ENCODE data around the gene SCAMP5. TPM values are rescaled to one million over a fixed set of nuclear protein-coding genes. Genes with fewer than 3 reads are reported as not detected.

The SCAMP5 gene
- total and polyA plus RNA-seq, 2 of the 13 experiments (the other 11 are each of a cell fraction or from before 2014, with no cell fraction given) = 34.3 to 49.0 TPM

GRCh38 chr15:75042730-75043508 lies 47.6 kb downstream of the SCAMP5 start (continued):
- TF ChIP-seq ZMYM3 (CRISPR knock-in tag; IDR thresholded peaks at IDR 0.05) (peak; percentile 45; the same call in 1 of the 2 replicates), KDM3A (CRISPR knock-in tag; IDR thresholded peaks at IDR 0.05; ENCODE audit: low read depth) (peak; percentile 24; the same call in 1 of the 2 replicates), HDAC2 (CRISPR knock-in tag; IDR thresholded peaks at IDR 0.05) (peak; percentile 92), ZNF550 (CRISPR knock-in tag; IDR thresholded peaks at IDR 0.05; ENCODE audit: borderline replicate concordance) (no peak), ZNF547 (CRISPR knock-in tag; IDR thresholded peaks at IDR 0.05) (no peak), ZSCAN29 (CRISPR knock-in tag; conservative IDR thresholded peaks at IDR 0.05) (no peak), PRDM15 (CRISPR knock-in tag; IDR thresholded peaks at IDR 0.05) (no peak), RORA (CRISPR knock-in tag; IDR thresholded peaks at IDR 0.05) (no peak), ZNF512 (CRISPR knock-in tag; IDR thresholded peaks at IDR 0.05) (no peak), ZNF292 (CRISPR knock-in tag; IDR thresholded peaks at IDR 0.05; ENCODE audit: borderline replicate concordance, low read depth) (peak; percentile 88), ZNF160 (CRISPR knock-in tag; IDR thresholded peaks at IDR 0.05) (no peak), POLR2AphosphoS2 (IDR thresholded peaks at IDR 0.05; ENCODE audit: low read depth, low read length) (no peak), HMG20B (CRISPR knock-in tag; conservative IDR thresholded peaks at IDR 0.05) (0 out of 2 replicates have a peak, but pooled peaks have one; percentile 21), ZNF549 (CRISPR knock-in tag; IDR thresholded peaks at IDR 0.05) (no peak)
- TF ChIP-seq, protein P1, sequence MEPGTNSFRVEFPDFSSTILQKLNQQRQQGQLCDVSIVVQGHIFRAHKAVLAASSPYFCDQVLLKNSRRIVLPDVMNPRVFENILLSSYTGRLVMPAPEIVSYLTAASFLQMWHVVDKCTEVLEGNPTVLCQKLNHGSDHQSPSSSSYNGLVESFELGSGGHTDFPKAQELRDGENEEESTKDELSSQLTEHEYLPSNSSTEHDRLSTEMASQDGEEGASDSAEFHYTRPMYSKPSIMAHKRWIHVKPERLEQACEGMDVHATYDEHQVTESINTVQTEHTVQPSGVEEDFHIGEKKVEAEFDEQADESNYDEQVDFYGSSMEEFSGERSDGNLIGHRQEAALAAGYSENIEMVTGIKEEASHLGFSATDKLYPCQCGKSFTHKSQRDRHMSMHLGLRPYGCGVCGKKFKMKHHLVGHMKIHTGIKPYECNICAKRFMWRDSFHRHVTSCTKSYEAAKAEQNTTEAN (CRISPR knock-in tag; conservative IDR thresholded peaks at IDR 0.05) = no peak
- TF ChIP-seq, protein P2, sequence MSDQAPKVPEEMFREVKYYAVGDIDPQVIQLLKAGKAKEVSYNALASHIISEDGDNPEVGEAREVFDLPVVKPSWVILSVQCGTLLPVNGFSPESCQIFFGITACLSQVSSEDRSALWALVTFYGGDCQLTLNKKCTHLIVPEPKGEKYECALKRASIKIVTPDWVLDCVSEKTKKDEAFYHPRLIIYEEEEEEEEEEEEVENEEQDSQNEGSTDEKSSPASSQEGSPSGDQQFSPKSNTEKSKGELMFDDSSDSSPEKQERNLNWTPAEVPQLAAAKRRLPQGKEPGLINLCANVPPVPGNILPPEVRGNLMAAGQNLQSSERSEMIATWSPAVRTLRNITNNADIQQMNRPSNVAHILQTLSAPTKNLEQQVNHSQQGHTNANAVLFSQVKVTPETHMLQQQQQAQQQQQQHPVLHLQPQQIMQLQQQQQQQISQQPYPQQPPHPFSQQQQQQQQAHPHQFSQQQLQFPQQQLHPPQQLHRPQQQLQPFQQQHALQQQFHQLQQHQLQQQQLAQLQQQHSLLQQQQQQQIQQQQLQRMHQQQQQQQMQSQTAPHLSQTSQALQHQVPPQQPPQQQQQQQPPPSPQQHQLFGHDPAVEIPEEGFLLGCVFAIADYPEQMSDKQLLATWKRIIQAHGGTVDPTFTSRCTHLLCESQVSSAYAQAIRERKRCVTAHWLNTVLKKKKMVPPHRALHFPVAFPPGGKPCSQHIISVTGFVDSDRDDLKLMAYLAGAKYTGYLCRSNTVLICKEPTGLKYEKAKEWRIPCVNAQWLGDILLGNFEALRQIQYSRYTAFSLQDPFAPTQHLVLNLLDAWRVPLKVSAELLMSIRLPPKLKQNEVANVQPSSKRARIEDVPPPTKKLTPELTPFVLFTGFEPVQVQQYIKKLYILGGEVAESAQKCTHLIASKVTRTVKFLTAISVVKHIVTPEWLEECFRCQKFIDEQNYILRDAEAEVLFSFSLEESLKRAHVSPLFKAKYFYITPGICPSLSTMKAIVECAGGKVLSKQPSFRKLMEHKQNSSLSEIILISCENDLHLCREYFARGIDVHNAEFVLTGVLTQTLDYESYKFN (CRISPR knock-in tag; conservative IDR thresholded peaks at IDR 0.05) = peak; percentile 77
- TF ChIP-seq, protein P3, sequence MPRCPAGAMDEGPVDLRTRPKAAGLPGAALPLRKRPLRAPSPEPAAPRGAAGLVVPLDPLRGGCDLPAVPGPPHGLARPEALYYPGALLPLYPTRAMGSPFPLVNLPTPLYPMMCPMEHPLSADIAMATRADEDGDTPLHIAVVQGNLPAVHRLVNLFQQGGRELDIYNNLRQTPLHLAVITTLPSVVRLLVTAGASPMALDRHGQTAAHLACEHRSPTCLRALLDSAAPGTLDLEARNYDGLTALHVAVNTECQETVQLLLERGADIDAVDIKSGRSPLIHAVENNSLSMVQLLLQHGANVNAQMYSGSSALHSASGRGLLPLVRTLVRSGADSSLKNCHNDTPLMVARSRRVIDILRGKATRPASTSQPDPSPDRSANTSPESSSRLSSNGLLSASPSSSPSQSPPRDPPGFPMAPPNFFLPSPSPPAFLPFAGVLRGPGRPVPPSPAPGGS (CRISPR knock-in tag; IDR thresholded peaks at IDR 0.05) = 0 out of 2 replicates have a peak, but pooled peaks have one; percentile 1

All from HepG2 (cell line).